Measurements from ENCODE around the gene PHLPP1. TPM values are rescaled to one million over a fixed set of nuclear protein-coding genes. Genes with fewer than 3 reads are reported as not detected.

Gene PHLPP1
- total and polyA plus RNA-seq, 2 of the 13 experiments (the other 11 are each of a cell fraction or from before 2014, with no cell fraction given): 9.8 to 18.5 TPM

- no peaks in the 10 kb centered on the region for H3K27me3 ChIP-seq (ENCODE audit: control insufficient read depth in 1 of 2, insufficient read depth in 2 of 2, low read length in 2 of 2)
- WGBS (ENCODE audit: low lambda C conversion rate): 100% methylated on average over 1 of the region's 1 CpG
- intact Hi-C loops (cut with micrococcal nuclease; ENCODE audit: unreplicated experiment) (no loop called here), in situ Hi-C loops (cut with HindIII; ENCODE audit: extremely low pct_ligation_motif_present, low pct_unique_long_range_greater_than_20kb) (no loop called here)
- FAIRE-seq (no peak), ATAC-seq (no peak), DNase-seq (ENCODE audit: low spot score) (no peak)
- no peaks in the 10 kb centered on the region for H3K9me3 ChIP-seq (ENCODE audit: low read length)
- no peak for TF ChIP-seq HNF1A (IDR thresholded peaks at IDR 0.05; ENCODE audit: low read depth)
- TF ChIP-seq HNF1A (CRISPR knock-in tag; IDR thresholded peaks at IDR 0.05; ENCODE audit: borderline replicate concordance): no peak
- no peak for TF ChIP-seq ZBTB20 (CRISPR knock-in tag; IDR thresholded peaks at IDR 0.05; ENCODE audit: borderline replicate concordance, low read depth)
- TF ChIP-seq KLF15 (CRISPR knock-in tag; IDR thresholded peaks at IDR 0.05; ENCODE audit: borderline replicate concordance): no peak
- no peak for TF ChIP-seq HNRNPUL1 (IDR thresholded peaks at IDR 0.05; ENCODE audit: low read depth, low read length)
- no peak for TF ChIP-seq HOXA9 (CRISPR knock-in tag; IDR thresholded peaks at IDR 0.05; ENCODE audit: borderline replicate concordance)
- TF ChIP-seq PBX2 (CRISPR knock-in tag; IDR thresholded peaks at IDR 0.05): no peak
- no peak for TF ChIP-seq MAFG (CRISPR knock-in tag; IDR thresholded peaks at IDR 0.05)
- TF ChIP-seq, protein P1, sequence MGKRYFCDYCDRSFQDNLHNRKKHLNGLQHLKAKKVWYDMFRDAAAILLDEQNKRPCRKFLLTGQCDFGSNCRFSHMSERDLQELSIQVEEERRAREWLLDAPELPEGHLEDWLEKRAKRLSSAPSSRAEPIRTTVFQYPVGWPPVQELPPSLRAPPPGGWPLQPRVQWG (CRISPR knock-in tag; IDR thresholded peaks at IDR 0.05; ENCODE audit: borderline replicate concordance, low read depth): no peak
- no peak for TF ChIP-seq CBFB (CRISPR knock-in tag; IDR thresholded peaks at IDR 0.05)
- no peak for TF ChIP-seq ZNF740 (CRISPR knock-in tag; IDR thresholded peaks at IDR 0.05)
- TF ChIP-seq ZNF607 (CRISPR knock-in tag; IDR thresholded peaks at IDR 0.05; ENCODE audit: borderline replicate concordance): no peak
- no peak for TF ChIP-seq NFYB (CRISPR knock-in tag; IDR thresholded peaks at IDR 0.05)
- TF ChIP-seq HDAC1 (CRISPR knock-in tag; IDR thresholded peaks at IDR 0.05): no peak
- TF ChIP-seq STAG1 (CRISPR knock-in tag; IDR thresholded peaks at IDR 0.05): no peak
- TF ChIP-seq REL (CRISPR knock-in tag; conservative IDR thresholded peaks at IDR 0.05): no peak
- TF ChIP-seq ZNF772 (CRISPR knock-in tag; IDR thresholded peaks at IDR 0.05): no peak
- TF ChIP-seq EHMT2 (IDR thresholded peaks at IDR 0.05; ENCODE audit: borderline replicate concordance, low read depth, low read length): no peak
- no peak for TF ChIP-seq RBAK (CRISPR knock-in tag; IDR thresholded peaks at IDR 0.05)
- H3K4me2 ChIP-seq (ENCODE audit: low read depth, low read length): no peak overlapping the region
- H3K4me1 ChIP-seq (ENCODE audit: insufficient read depth, low read length): peaks cover 5% of the 10 kb centered on the region; the same call in 1 of the 2 replicates
- peaks cover 0 to 14% of the 10 kb centered on the region in 2 experiments; a peak in 3 of 5 replicates for H3K36me3 ChIP-seq (replicated peaks in 1 of 2; ENCODE audit: control insufficient read depth in 1 of 2, insufficient read depth in 2 of 2, low read length in 2 of 2)
- no TSS peak for BruUV-seq (replicated peaks)
- H4K20me1 ChIP-seq (ENCODE audit: insufficient read depth, low read length): no peaks in the 10 kb centered on the region
- no peak overlapping the region for H2AFZ ChIP-seq (ENCODE audit: low read length)
- H3K9ac ChIP-seq (ENCODE audit: insufficient read depth, low read depth, low read length): no peak overlapping the region
- no peak overlapping the region for H3K4me3 ChIP-seq (replicated peaks in 1 of 3; ENCODE audit: insufficient read depth in 1 of 3, low read depth in 2 of 3, low read length in 3 of 3)
- H3K27ac ChIP-seq (ENCODE audit: extremely low read length, insufficient read depth, low read length): no peak overlapping the region
- ChIA-PET POLR2A (no interaction called here), CTCF (ENCODE audit: low intra/inter-chr PET ratio, low total read pairs) (no interaction called here)
- peaks cover 26% of the 10 kb centered on the region for H3K79me2 ChIP-seq (ENCODE audit: insufficient read depth, low read length)
Measured at GRCh38 chr18:62838475-62839098, 123.2 kb downstream of the PHLPP1 start.
